ENCODE measurements around the gene JUN. TPM values are rescaled to one million over a fixed set of nuclear protein-coding genes. Genes with fewer than 3 reads are reported as not detected.

The JUN gene
- total and polyA plus RNA-seq, 12 donors: 29.4 to 250 (median 57.7) TPM

DNA sequence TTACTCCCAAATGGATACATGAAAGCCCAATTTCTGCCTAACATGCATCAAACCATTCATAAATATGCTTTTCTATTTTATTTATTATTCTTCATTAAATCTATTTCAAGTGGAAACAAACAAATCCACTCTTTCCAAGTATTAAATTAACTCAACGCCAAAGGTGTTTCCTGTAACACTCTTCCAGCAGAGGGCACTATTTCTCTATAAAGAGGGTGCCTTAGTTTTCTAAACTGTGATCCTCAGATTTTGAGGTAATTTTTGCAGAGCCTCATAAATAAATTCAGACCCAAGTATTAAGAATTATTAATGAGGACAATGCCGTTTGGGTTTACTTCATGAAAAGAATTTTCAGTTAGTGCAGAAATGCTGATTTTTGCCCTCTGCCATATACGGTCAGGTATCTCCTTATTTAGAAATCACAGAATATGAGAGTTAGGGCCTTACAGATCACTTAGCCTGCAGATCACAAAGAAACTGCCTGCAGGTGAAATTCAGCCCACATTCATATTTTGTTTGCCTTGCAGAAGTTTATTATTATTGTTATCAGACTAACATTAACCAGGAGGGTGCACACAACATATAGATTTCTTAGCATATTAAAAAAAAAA lies 43.9 kb downstream of the JUN start:
- H3K4me3 ChIP-seq: no peak overlapping the region
- no peak overlapping the region for H3K27ac ChIP-seq
- DNase-seq: peak in 2 of 7 donors; percentile 21 to 30
- no peaks in the 10 kb centered on the region for H3K9me3 ChIP-seq (replicated peaks in 1 of 3)
- no peaks in the 10 kb centered on the region for H3K27me3 ChIP-seq
- H3K4me1 ChIP-seq (replicated peaks in 1 of 2): no peaks in the 10 kb centered on the region
- WGBS, 4 donors: 24 to 28% (median 25%) methylated on average over 3 of the region's 3 CpGs
- TF ChIP-seq, protein P1, sequence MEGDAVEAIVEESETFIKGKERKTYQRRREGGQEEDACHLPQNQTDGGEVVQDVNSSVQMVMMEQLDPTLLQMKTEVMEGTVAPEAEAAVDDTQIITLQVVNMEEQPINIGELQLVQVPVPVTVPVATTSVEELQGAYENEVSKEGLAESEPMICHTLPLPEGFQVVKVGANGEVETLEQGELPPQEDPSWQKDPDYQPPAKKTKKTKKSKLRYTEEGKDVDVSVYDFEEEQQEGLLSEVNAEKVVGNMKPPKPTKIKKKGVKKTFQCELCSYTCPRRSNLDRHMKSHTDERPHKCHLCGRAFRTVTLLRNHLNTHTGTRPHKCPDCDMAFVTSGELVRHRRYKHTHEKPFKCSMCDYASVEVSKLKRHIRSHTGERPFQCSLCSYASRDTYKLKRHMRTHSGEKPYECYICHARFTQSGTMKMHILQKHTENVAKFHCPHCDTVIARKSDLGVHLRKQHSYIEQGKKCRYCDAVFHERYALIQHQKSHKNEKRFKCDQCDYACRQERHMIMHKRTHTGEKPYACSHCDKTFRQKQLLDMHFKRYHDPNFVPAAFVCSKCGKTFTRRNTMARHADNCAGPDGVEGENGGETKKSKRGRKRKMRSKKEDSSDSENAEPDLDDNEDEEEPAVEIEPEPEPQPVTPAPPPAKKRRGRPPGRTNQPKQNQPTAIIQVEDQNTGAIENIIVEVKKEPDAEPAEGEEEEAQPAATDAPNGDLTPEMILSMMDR (IDR thresholded peaks at IDR 0.05): peak; percentile 71 to 93 (median 88)
- no peak for TF ChIP-seq POLR2A (IDR thresholded peaks at IDR 0.05)
- H3K36me3 ChIP-seq (replicated peaks in 1 of 2): no peaks in the 10 kb centered on the region
- intact Hi-C loops (cut with DNase I): loop anchor here in 1 of 2 donors (10.0 kb wide), 1 partner anchor 1015 kb away; no protein-coding TSS in a partner anchor

DNA sequence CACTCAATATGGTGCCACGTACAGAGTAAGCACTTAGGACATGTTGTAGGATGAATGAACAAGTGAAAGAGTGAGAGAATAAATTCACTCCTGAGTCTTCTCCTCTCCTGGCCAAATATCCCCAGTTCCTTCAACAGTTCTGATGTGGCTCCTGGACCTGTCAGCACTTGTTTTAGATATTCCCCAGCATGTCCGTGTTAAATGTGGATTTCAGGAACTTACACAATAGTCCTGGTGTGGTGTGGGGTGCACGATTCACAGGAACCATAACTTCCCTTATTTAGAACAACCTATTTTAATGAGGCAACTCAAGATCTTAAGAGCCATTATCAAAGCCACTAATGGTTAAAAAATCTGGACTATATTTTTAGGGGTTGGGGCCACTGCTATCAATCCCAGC lies 45.0 kb downstream of the JUN start:
- no peak for TF ChIP-seq POLR2A (IDR thresholded peaks at IDR 0.05)
- TF ChIP-seq, protein P1 (IDR thresholded peaks at IDR 0.05): no peak
- no peak overlapping the region for H3K27ac ChIP-seq
- intact Hi-C loops (cut with DNase I): no loop called here
- H3K27me3 ChIP-seq: no peaks in the 10 kb centered on the region
- H3K36me3 ChIP-seq (replicated peaks in 1 of 2): no peaks in the 10 kb centered on the region
- no peaks in the 10 kb centered on the region for H3K4me1 ChIP-seq (replicated peaks in 1 of 2)
- 52 to 69% (median 59%) methylated on average over 3 of the region's 3 CpGs for WGBS, 4 donors
- no peak overlapping the region for H3K4me3 ChIP-seq
- no peaks in the 10 kb centered on the region for H3K9me3 ChIP-seq (replicated peaks in 1 of 3)
- DNase-seq: peak in 1 of 7 donors; percentile 13

DNA sequence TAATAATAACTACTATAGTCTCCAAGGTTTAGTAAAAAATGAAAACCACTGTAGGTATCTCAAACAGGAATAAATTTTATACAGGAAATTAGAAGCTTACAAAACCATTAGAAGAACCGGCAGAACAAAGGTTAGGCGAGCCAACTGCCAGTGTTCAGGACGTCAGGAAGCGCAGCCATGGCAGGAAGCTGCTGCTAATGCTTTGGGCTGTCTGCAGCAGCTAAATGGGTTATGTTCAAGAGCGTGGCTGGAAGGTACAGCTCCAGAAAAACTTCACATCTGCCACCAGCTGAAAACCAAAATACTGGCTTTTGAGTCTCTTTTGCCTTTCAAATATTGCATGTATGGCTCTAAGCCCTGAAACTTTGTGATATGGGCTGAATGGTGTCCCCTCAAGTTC lies 48.3 kb downstream of the JUN start:
- Histone ChIP-seq H3K27ac (no peak overlapping the region), H3K9me3 (replicated peaks in 1 of 3) (no peaks in the 10 kb centered on the region), H3K36me3 (replicated peaks in 1 of 2) (no peaks in the 10 kb centered on the region), H3K4me3 (no peak overlapping the region), H3K4me1 (replicated peaks in 1 of 2) (no peaks in the 10 kb centered on the region), H3K27me3 (no peaks in the 10 kb centered on the region)
- TF ChIP-seq, protein P1 (IDR thresholded peaks at IDR 0.05): no peak
- no peak for TF ChIP-seq POLR2A (IDR thresholded peaks at IDR 0.05)
- intact Hi-C loops (cut with DNase I): no loop called here
- WGBS, 4 donors: 74 to 84% (median 77%) methylated on average over 5 of the region's 5 CpGs
- DNase-seq: no peak

- Histone ChIP-seq H3K9me3 (replicated peaks in 1 of 3) (no peaks in the 10 kb centered on the region), H3K4me1 (replicated peaks in 1 of 2) (no peaks in the 10 kb centered on the region), H3K36me3 (replicated peaks in 1 of 2) (no peaks in the 10 kb centered on the region), H3K4me3 (no peak overlapping the region), H3K27me3 (no peaks in the 10 kb centered on the region), H3K27ac (no peak overlapping the region)
- TF ChIP-seq POLR2A (IDR thresholded peaks at IDR 0.05): no peak
- TF ChIP-seq, protein P1 (IDR thresholded peaks at IDR 0.05): no peak
- intact Hi-C loops (cut with DNase I): no loop called here
- DNase-seq: no peak
- WGBS, 4 donors: 90 to 100% (median 93%) methylated on average over 2 of the region's 2 CpGs
Measured at GRCh38 chr1:58734630-58735029, 49.2 kb downstream of the JUN start.

Data from adrenal gland (tissue), 12 donors.